ENCODE measurements around the gene BABAM2. TPM values are rescaled to one million over a fixed set of nuclear protein-coding genes. Genes with fewer than 3 reads are reported as not detected.

Gene BABAM2
- total RNA-seq, 4 donors from 2014 or later, result 34.4 to 44.9 (median 38.3) TPM

GRCh38 chr2:28319118-28320008 lies 428.8 kb downstream of the BABAM2 start:
- no peak for TF ChIP-seq CTCF (IDR thresholded peaks at IDR 0.05; ENCODE audit: low read depth)

- TF ChIP-seq CTCF (IDR thresholded peaks at IDR 0.05; ENCODE audit: low read depth), result no peak
These were observed 429.5 kb downstream of the BABAM2 start for GRCh38 chr2:28320009-28320365.

GRCh38 chr2:28320371-28320770 lies 429.8 kb downstream of the BABAM2 start:
- TF ChIP-seq CTCF (IDR thresholded peaks at IDR 0.05; ENCODE audit: low read depth), result no peak

- TF ChIP-seq CTCF (IDR thresholded peaks at IDR 0.05; ENCODE audit: low read depth), result no peak
These were observed 430.9 kb downstream of the BABAM2 start for GRCh38 chr2:28321426-28321825.

- TF ChIP-seq CTCF (IDR thresholded peaks at IDR 0.05; ENCODE audit: low read depth), result no peak
These were observed 431.5 kb downstream of the BABAM2 start for GRCh38 chr2:28322051-28322450.

- TF ChIP-seq CTCF (IDR thresholded peaks at IDR 0.05; ENCODE audit: low read depth), result no peak
These were observed 431.9 kb downstream of the BABAM2 start for GRCh38 chr2:28322456-28322855.

- no peak for TF ChIP-seq CTCF (IDR thresholded peaks at IDR 0.05; ENCODE audit: low read depth)
These were observed 432.5 kb downstream of the BABAM2 start for GRCh38 chr2:28322981-28323396.
